Heart left ventricle (tissue), 16 donors: Measurements from ENCODE around the gene NOC2L. TPM values are rescaled to one million over a fixed set of nuclear protein-coding genes. Genes with fewer than 3 reads are reported as not detected.

Experiments
- ATAC-seq, 4 donors: fragments of 200-7000 bp; cut with Tn5 transposase; one replicate each; pipeline ENCODE4 v1.9.1; 2020 to 2022; ENCODE audit warnings: moderate library complexity in 4 of 4, mild to moderate bottlenecking in 3 of 4, moderate number of reproducible peaks in 1 of 4
- DNase-seq, 5 donors: peaks; one replicate each; pipeline ENCODE4 v3.0.0-alpha.2; 2020
- H3K27ac ChIP-seq, 12 donors: fragments of 200-600 bp; sonication (generic) in 4 of 12; one replicate each; pipeline versions ENCODE4 v1.5.0 to v1.8.0; 2016 to 2022; ENCODE audit warnings: mild to moderate bottlenecking in 2 of 12
- H3K27me3 ChIP-seq, 9 donors: fragments of 200-600 bp; sonication (generic) in 2 of 9; one replicate each; pipeline versions ENCODE4 v1.5.1 to v1.8.0; 2016 to 2022; ENCODE audit warnings: mild to moderate bottlenecking in 3 of 9
- H3K36me3 ChIP-seq, 9 donors: fragments of 200-600 bp; sonication (generic) in 2 of 9; one replicate each; pipeline versions ENCODE4 v1.5.0 to v1.8.0; 2018 to 2022; ENCODE audit warnings: mild to moderate bottlenecking in 2 of 9
- H3K4me1 ChIP-seq, 12 donors: fragments of 200-600 bp; sonication (generic) in 4 of 12; one replicate each; pipeline versions ENCODE4 v1.5.0 to v1.8.0; 2016 to 2022; ENCODE audit warnings: mild to moderate bottlenecking in 3 of 12
- H3K4me3 ChIP-seq, 12 donors: fragments of 200-600 bp; sonication (generic) in 4 of 12; one replicate each; pipeline versions ENCODE4 v1.5.0 to v1.8.0; 2017 to 2022; ENCODE audit warnings: mild to moderate bottlenecking in 9 of 12, moderate library complexity in 4 of 12
- H3K9me3 ChIP-seq, 12 donors: fragments of 200-600 bp; sonication (generic) in 4 of 12; one replicate each; pipeline versions ENCODE4 v1.5.0 to v1.8.0; 2016 to 2022; ENCODE audit warnings: mild to moderate bottlenecking in 1 of 12
- POLR2A ChIP-seq, 2 donors: fragments of 450-650 bp; IDR thresholded peaks; one replicate each; pipeline ENCODE4 v1.6.1; 2017; ENCODE audit warnings: antibody characterized with exemption in 2 of 2, mild to moderate bottlenecking in 2 of 2, moderate library complexity in 2 of 2
- WGBS, 4 donors: extraction: QIAGEN DNeasy Blood & Tissue Kit in 2 of 4; methylation state at CpG; one replicate each; pipeline versions ENCODE4 v1.1.5 to v1.1.7; 2013 to 2018; 5-methylcytosine and 5-hydroxymethylcytosine counted together
- intact Hi-C, 10 donors: fragments of 100-400 bp; cut with DNase I; formaldehyde crosslinking; loops; one replicate each; pipeline versions ENCODE4 v1.11.1 to v1.14.2; 2022
- polyA plus RNA-seq, 2 donors: library from polyadenylated mRNA; stranded (reverse); fragments of 200-250 nt; gene quantifications; one replicate each; pipeline ENCODE4 v1.2.3, GENCODE V29; 2013
- total RNA-seq, 9 donors: library from RNA; depleted of rRNA in 2 of 9; stranded (reverse); fragments of >200 nt in 2 of 9; fragmentation: NEBNext Ultra II Directional in 3 of 9; extraction: Animal tissue kit (Norgen Biotek cat#: 25700) in 3 of 9; gene quantifications; one replicate each; pipeline versions ENCODE4 v1.1.0 to v1.2.4, GENCODE V29; 2016 to 2023
- TF ChIP-seq, protein P1 (sequence below), 12 donors: fragments of 200-600 bp; sonication (generic) in 4 of 12; IDR thresholded peaks; one replicate each; pipeline versions ENCODE4 v1.5.0 to v1.8.0; 2018 to 2022; ENCODE audit warnings: antibody characterized with exemption in 12 of 12, mild to moderate bottlenecking in 5 of 12
- donor health status: ischemic (EF 13 %, LVEDD 7.1; RV severe dilation, severe dysfunction).
- donor health status: healthy with polysubstance abuse.
- donor health status: DM: no; HTN: yes; CAD: no.
- donor health status: DM: no; HTN: no; CAD: no.
- donor health status: ischemic (EF 25% LVEDD 6.9; RV normal size, moderate dysfunction).
- donor health status: ischemic (EF 25% LVEDD 5.7; RV mildly dilated, moderate dysfunction).
- donor health status: healthy.
- donor health status: DM: yes; HTN: yes; CAD: no.
- donor health status: ischemic (EF 35%, LVEDD 5.7; RV mildly dilated, moderate dysfunction).
- donor health status: nonischemic (EF 11% LVEDD 7.7; RV severe dilation, severe dysfunction).
- donor health status: DM: yes; HTN: yes; CAD: no.
- donor health status: PGD.
- donor health status: ischemic (EF 29% LVEDD 5.4; RV normal size, mild dysfunction).
- donor health status: nonischemic (EF 23%, LVEDD 6.1; RV moderate dilation, normal function).

Gene NOC2L
- total and polyA plus RNA-seq, 11 donors = 36.0 to 85.3 (median 44.0) TPM

DNA sequence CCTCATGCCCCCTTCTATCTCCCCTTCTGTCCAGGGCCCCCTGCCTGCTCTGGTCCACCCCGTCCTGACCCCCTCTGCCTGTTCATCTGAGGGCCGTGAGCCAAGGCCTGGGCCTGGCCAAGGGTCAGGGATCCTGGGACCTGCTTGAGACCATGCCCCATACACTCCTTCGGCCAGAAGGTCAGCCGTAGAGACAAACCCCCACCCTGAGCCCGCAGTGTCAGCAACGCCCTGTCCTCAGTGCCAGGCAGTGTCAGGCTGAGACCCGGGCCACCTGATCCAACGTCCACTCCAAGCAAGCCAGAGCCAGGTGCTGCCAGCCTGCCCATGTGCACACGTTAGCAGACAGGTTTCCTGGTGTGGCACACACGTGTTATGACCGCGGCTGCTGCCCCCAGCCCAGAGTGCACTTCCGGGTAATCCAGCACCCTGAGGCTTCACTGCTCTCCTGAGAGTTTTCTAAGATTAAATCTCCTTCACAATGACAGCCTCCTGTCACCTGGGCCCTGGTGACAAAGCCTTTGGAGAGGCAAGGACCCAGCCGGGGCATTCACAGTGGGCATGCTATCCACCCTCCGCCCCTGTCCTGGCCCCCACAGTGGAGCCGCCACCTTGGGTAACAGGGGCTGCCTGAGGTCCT lies 45.4 kb downstream of the NOC2L start:
- 75 to 85% (median 83%) methylated on average over 13 to 16 of the region's 16 CpGs for WGBS, 4 donors
- H3K27ac ChIP-seq = no peak overlapping the region
- H3K4me3 ChIP-seq = no peak overlapping the region
- no peaks in the 10 kb centered on the region for H3K36me3 ChIP-seq
- TF ChIP-seq POLR2A (IDR thresholded peaks at IDR 0.05) = no peak
- TF ChIP-seq, protein P1, sequence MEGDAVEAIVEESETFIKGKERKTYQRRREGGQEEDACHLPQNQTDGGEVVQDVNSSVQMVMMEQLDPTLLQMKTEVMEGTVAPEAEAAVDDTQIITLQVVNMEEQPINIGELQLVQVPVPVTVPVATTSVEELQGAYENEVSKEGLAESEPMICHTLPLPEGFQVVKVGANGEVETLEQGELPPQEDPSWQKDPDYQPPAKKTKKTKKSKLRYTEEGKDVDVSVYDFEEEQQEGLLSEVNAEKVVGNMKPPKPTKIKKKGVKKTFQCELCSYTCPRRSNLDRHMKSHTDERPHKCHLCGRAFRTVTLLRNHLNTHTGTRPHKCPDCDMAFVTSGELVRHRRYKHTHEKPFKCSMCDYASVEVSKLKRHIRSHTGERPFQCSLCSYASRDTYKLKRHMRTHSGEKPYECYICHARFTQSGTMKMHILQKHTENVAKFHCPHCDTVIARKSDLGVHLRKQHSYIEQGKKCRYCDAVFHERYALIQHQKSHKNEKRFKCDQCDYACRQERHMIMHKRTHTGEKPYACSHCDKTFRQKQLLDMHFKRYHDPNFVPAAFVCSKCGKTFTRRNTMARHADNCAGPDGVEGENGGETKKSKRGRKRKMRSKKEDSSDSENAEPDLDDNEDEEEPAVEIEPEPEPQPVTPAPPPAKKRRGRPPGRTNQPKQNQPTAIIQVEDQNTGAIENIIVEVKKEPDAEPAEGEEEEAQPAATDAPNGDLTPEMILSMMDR (IDR thresholded peaks at IDR 0.05) = no peak
- DNase-seq (peak in 3 of 5 donors; percentile 5 to 46 (median 15)), ATAC-seq (no peak)
- peaks cover 13 to 83% (median 30%) of the 10 kb centered on the region in 9 donors for H3K27me3 ChIP-seq
- H3K9me3 ChIP-seq = no peaks in the 10 kb centered on the region
- intact Hi-C loops = loop anchor here in 1 of 10 donors (5.0 kb wide), 1 partner anchor 39 kb away; no protein-coding TSS in a partner anchor
- peaks cover 0 to 16% (median 0%) of the 10 kb centered on the region in 12 donors for H3K4me1 ChIP-seq

DNA sequence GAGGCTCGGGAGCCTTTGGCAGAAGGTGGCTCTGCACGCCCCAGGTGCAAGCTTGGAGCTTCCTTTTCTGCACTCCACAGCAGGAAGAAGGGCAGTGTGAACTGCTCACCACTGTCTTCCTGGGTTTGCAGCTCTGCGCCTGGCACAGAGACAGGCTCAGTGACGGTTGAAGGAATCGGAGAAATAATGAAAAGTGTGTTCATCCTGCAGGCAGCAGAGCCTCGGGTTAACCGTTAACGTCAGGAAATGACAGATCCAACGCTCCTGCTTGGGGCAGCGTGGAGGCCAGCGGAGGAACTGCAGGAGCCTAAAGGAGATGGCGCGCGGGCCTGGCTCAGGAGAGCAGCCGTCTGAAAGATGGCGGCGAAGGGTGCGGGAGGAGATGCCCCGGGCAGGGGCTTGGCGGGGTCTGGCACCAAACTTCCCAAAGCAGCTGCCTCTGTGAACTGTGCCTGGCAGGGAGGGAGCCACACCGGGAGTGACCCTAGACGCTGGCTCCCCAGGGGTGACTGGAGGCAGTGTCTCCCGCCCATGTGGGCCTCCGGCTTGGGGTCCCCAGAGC lies 46.2 kb downstream of the NOC2L start:
- peaks cover 0 to 16% (median 0%) of the 10 kb centered on the region in 12 donors for H3K4me1 ChIP-seq
- no peak for TF ChIP-seq POLR2A (IDR thresholded peaks at IDR 0.05)
- TF ChIP-seq, protein P1 (IDR thresholded peaks at IDR 0.05) = peak in 2 of 12 donors; percentile 15 to 25
- intact Hi-C loops = loop anchor here in 1 of 10 donors (5.0 kb wide), 1 partner anchor 39 kb away; no protein-coding TSS in a partner anchor
- H3K27me3 ChIP-seq = peaks cover 10 to 78% (median 23%) of the 10 kb centered on the region in 9 donors
- no peaks in the 10 kb centered on the region for H3K9me3 ChIP-seq
- H3K36me3 ChIP-seq = no peaks in the 10 kb centered on the region
- DNase-seq (peak; percentile 4 to 39 (median 18)), ATAC-seq (peak in 1 of 4 donors; percentile 33)
- H3K27ac ChIP-seq = no peak overlapping the region
- no peak overlapping the region for H3K4me3 ChIP-seq
- 45 to 66% (median 58%) methylated on average over 20 to 24 of the region's 24 CpGs for WGBS, 4 donors

DNA sequence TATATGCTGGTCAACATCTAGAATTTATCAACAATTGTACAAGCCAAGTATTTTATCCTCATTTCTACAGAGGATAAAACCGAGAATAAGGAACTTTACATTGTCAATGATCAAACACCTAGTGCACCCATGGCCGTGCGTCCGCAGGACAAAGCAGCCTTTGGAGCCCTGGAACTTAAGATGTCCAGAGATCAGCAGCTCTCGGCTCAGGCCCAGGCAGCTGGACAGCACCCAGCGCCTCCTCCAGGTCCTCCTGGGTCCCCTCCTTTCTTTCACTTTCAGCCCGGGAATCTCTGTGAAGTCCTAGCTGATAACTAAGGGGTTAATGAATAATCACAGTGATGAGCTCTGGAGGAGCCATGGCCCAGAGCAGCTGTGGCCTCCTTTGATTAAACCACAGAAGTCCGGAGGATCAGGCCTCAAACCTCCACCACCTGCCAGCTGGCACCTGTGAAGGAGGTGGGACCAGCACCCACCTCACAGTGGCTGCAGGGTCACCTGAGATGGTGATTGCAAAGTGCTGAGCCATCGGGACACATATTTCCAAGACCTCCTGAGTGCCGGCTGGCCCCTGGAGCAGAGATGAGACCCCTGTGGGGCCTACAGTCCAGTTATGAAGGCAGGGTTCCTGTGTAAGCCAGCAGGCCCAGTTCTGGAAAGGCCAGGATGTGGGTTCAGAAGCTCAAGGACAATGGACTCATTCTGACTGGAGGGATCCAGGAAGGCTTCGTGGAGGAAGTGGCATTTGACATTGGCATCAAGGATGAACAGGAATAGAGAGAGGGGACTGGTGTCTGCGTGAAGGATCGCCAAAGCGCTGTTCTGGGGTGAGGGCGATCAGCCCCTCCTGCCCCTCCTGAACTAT lies 46.9 kb downstream of the NOC2L start:
- H3K27ac ChIP-seq = no peak overlapping the region
- 69 to 75% (median 72%) methylated on average over 15 of the region's 15 CpGs for WGBS, 4 donors
- H3K27me3 ChIP-seq = peaks cover 3 to 71% (median 21%) of the 10 kb centered on the region in 9 donors
- no peak for TF ChIP-seq POLR2A (IDR thresholded peaks at IDR 0.05)
- TF ChIP-seq, protein P1 (IDR thresholded peaks at IDR 0.05) = no peak
- H3K9me3 ChIP-seq = no peaks in the 10 kb centered on the region
- peak in 2 of 5 donors; percentile 14 to 37 for DNase-seq
- intact Hi-C loops = loop anchor here in 1 of 10 donors (5.0 kb wide), 1 partner anchor 40 kb away; no protein-coding TSS in a partner anchor
- no peak for ATAC-seq
- H3K4me3 ChIP-seq = no peak overlapping the region
- peaks cover 0 to 16% (median 0%) of the 10 kb centered on the region in 12 donors for H3K4me1 ChIP-seq
- no peaks in the 10 kb centered on the region for H3K36me3 ChIP-seq
